ENCODE data around the gene SLCO2B1. TPM values are rescaled to one million over a fixed set of nuclear protein-coding genes. Genes with fewer than 3 reads are reported as not detected.

Gene SLCO2B1
- total RNA-seq, 1 experiment from 2014 or later = 1.0 TPM

- no TSS peak for BruUV-seq (replicated peaks)
- DNase-seq (ENCODE audit: low spot score) = no peak
- H3K36me3 ChIP-seq (ENCODE audit: insufficient read depth, low read length, poor library complexity, severe bottlenecking) = no peaks in the 10 kb centered on the region
- no peak overlapping the region for H3K4me3 ChIP-seq (ENCODE audit: low read depth, low read length, poor library complexity, severe bottlenecking)
- no peaks in the 10 kb centered on the region for H3K27me3 ChIP-seq (replicated peaks; ENCODE audit: insufficient read depth, low read depth, low read length, poor library complexity)
- TF ChIP-seq EZH2 (IDR thresholded peaks at IDR 0.05; ENCODE audit: borderline replicate concordance, low read depth, low read length, poor library complexity, severe bottlenecking) (no peak), CTCF (conservative IDR thresholded peaks at IDR 0.05; ENCODE audit: low read depth, low read length) (no peak)
- H3K9me3 ChIP-seq (ENCODE audit: low read depth, low read length, poor library complexity, severe bottlenecking) = no peaks in the 10 kb centered on the region
- ChIA-PET CTCF (interaction anchor here (0.8 kb wide), 1 partner anchor 34 kb away, joined by 5 read pairs; no protein-coding TSS in a partner anchor), POLR2A (ENCODE audit: low non-redundant PET) (no interaction called here)
- H3K27ac ChIP-seq (ENCODE audit: low read depth, low read length, poor library complexity, severe bottlenecking) = no peak overlapping the region
- intact Hi-C loops (cut with micrococcal nuclease; ENCODE audit: unreplicated experiment) = no loop called here
- H3K4me1 ChIP-seq (ENCODE audit: insufficient read depth, low read length, poor library complexity, severe bottlenecking) = no peaks in the 10 kb centered on the region
These were observed 19.8 kb downstream of the SLCO2B1 start for GRCh38 chr11:75170516-75171201.

- no peak for TF ChIP-seq EZH2 (IDR thresholded peaks at IDR 0.05; ENCODE audit: borderline replicate concordance, low read depth, low read length, poor library complexity, severe bottlenecking)
- TF ChIP-seq CTCF (conservative IDR thresholded peaks at IDR 0.05; ENCODE audit: low read depth, low read length) = no peak
- Histone ChIP-seq H3K27me3 (replicated peaks; ENCODE audit: insufficient read depth, low read depth, low read length, poor library complexity) (no peaks in the 10 kb centered on the region), H3K36me3 (ENCODE audit: insufficient read depth, low read length, poor library complexity, severe bottlenecking) (no peaks in the 10 kb centered on the region), H3K9me3 (ENCODE audit: low read depth, low read length, poor library complexity, severe bottlenecking) (no peaks in the 10 kb centered on the region), H3K4me3 (ENCODE audit: low read depth, low read length, poor library complexity, severe bottlenecking) (no peak overlapping the region), H3K27ac (ENCODE audit: low read depth, low read length, poor library complexity, severe bottlenecking) (no peak overlapping the region), H3K4me1 (ENCODE audit: insufficient read depth, low read length, poor library complexity, severe bottlenecking) (no peaks in the 10 kb centered on the region)
- POLR2A ChIA-PET (ENCODE audit: low non-redundant PET) = no interaction called here
- intact Hi-C loops (cut with micrococcal nuclease; ENCODE audit: unreplicated experiment) = no loop called here
- no peak for DNase-seq (ENCODE audit: low spot score)
- no TSS peak for BruUV-seq (replicated peaks)
- CTCF ChIA-PET = no interaction called here
These were observed 22.4 kb downstream of the SLCO2B1 start for GRCh38 chr11:75173336-75173735.

GRCh38 chr11:75174781-75175370 lies 24.0 kb downstream of the SLCO2B1 start:
- Histone ChIP-seq H3K9me3 (ENCODE audit: low read depth, low read length, poor library complexity, severe bottlenecking) (no peaks in the 10 kb centered on the region), H3K27ac (ENCODE audit: low read depth, low read length, poor library complexity, severe bottlenecking) (no peak overlapping the region), H3K4me1 (ENCODE audit: insufficient read depth, low read length, poor library complexity, severe bottlenecking) (no peaks in the 10 kb centered on the region), H3K27me3 (replicated peaks; ENCODE audit: insufficient read depth, low read depth, low read length, poor library complexity) (no peaks in the 10 kb centered on the region), H3K4me3 (ENCODE audit: low read depth, low read length, poor library complexity, severe bottlenecking) (no peak overlapping the region), H3K36me3 (ENCODE audit: insufficient read depth, low read length, poor library complexity, severe bottlenecking) (no peaks in the 10 kb centered on the region)
- DNase-seq (ENCODE audit: low spot score) = no peak
- no TSS peak for BruUV-seq (replicated peaks)
- intact Hi-C loops (cut with micrococcal nuclease; ENCODE audit: unreplicated experiment) = no loop called here
- POLR2A ChIA-PET (ENCODE audit: low non-redundant PET) = no interaction called here
- TF ChIP-seq CTCF (conservative IDR thresholded peaks at IDR 0.05; ENCODE audit: low read depth, low read length) = no peak
- no peak for TF ChIP-seq EZH2 (IDR thresholded peaks at IDR 0.05; ENCODE audit: borderline replicate concordance, low read depth, low read length, poor library complexity, severe bottlenecking)
- CTCF ChIA-PET = no interaction called here

Data from A673 (cell line).